K562 (cell line): Measurements from ENCODE around the gene XBP1. TPM values are rescaled to one million over a fixed set of nuclear protein-coding genes. Genes with fewer than 3 reads are reported as not detected.
A peak's percentile ranks its signal among the peaks of the same experiment; 100 is the strongest.

Source experiments
- ADNP ChIP-seq: fragments of 200-800 bp; sonication (Bioruptor generic); IDR thresholded peaks from 2 replicates; pipeline ENCODE4 v1.6.1; 2016; ENCODE audit warnings: missing genetic modification characterization, missing compliant biosample characterization
- ATF7 ChIP-seq: fragments of 450-650 bp; IDR thresholded peaks from 2 replicates; pipeline ENCODE4 v1.7.1; 2014; ENCODE audit warnings: mild to moderate bottlenecking, moderate library complexity
- BACH1 ChIP-seq: fragments of 200-800 bp; sonication (Bioruptor generic); IDR thresholded peaks from 2 replicates; pipeline ENCODE4 v1.6.1; 2016; ENCODE audit warnings: missing genetic modification characterization, missing compliant biosample characterization
- BHLHE40 ChIP-seq: IDR thresholded peaks from 2 replicates; pipeline ENCODE4 v1.6.1; 2011; ENCODE audit warnings: low read length, improper control_type of control experiment
- BRD4 ChIP-seq: fragments of 200-600 bp; sonication (generic); IDR thresholded peaks from 2 replicates; pipeline ENCODE4 v1.6.1; 2017; ENCODE audit warnings: inconsistent platforms
- CBX3 ChIP-seq, 2 experiments: IDR thresholded peaks; 1 replicate in 1 of 2; 2 replicates in 1 of 2; pipeline ENCODE4 v1.6.1; 2012; ENCODE audit warnings: inconsistent platforms in 2 of 2, low read length in 2 of 2, borderline replicate concordance in 1 of 2, control low read depth in 1 of 2
- CCNT2 ChIP-seq: IDR thresholded peaks from 2 replicates; pipeline ENCODE4 v1.6.1; 2011; ENCODE audit warnings: borderline replicate concordance, low read depth, mild to moderate bottlenecking, moderate library complexity, mixed read lengths, low read length; ENCODE audit not compliant: insufficient read length; ENCODE audit errors: extremely low read depth
- COPS2 ChIP-seq: fragments of 450-650 bp; conservative IDR thresholded peaks from 2 replicates; pipeline ENCODE4 v1.6.1; 2016; ENCODE audit warnings: mild to moderate bottlenecking, moderate library complexity
- E2F5 ChIP-seq: sonication (generic); formaldehyde crosslinking; IDR thresholded peaks from 2 replicates; pipeline ENCODE4 v1.8.0; 2022; ENCODE audit warnings: mild to moderate bottlenecking, missing genetic modification reagents
- GTF2E2 ChIP-seq: fragments of 200-800 bp; sonication (Bioruptor generic); IDR thresholded peaks from 2 replicates; pipeline ENCODE4 v1.6.1; 2016; ENCODE audit warnings: missing genetic modification characterization, missing compliant biosample characterization
- GTF2F1 ChIP-seq: IDR thresholded peaks from 2 replicates; pipeline ENCODE4 v1.6.1; 2011; ENCODE audit warnings: low read depth, low read length, improper control_type of control experiment
- NFE2L1 ChIP-seq: fragments of 450-650 bp; IDR thresholded peaks from 2 replicates; pipeline ENCODE4 v1.6.1; 2016; ENCODE audit warnings: missing genetic modification characterization, low read depth, mild to moderate bottlenecking, missing compliant biosample characterization, moderate library complexity, borderline replicate concordance
- NFYB ChIP-seq: IDR thresholded peaks from 2 replicates; pipeline ENCODE4 v1.6.1; 2011; ENCODE audit warnings: mild to moderate bottlenecking, moderate library complexity; ENCODE audit not compliant: insufficient read length; ENCODE audit errors: extremely low read depth
- SAFB ChIP-seq: fragments of 200-400 bp; formaldehyde crosslinking; IDR thresholded peaks from 2 replicates; pipeline ENCODE4 v1.6.1; 2017; ENCODE audit warnings: low read depth, low read length, borderline replicate concordance
- SIRT6 ChIP-seq: IDR thresholded peaks from one replicate; pipeline ENCODE4 v1.6.1; 2012; ENCODE audit warnings: low read depth, mild to moderate bottlenecking, control low read depth, inconsistent platforms, low read length, moderate library complexity
- XRCC5 ChIP-seq: fragments of 200-400 bp; formaldehyde crosslinking; IDR thresholded peaks from 2 replicates; pipeline ENCODE4 v1.6.1; 2017; ENCODE audit warnings: low read depth, mild to moderate bottlenecking, low read length
- ZNF23 ChIP-seq: fragments of 250-450 bp; sonication (Bioruptor Pico); IDR thresholded peaks from 2 replicates; pipeline ENCODE4 v1.4.0; 2020; ENCODE audit warnings: mild to moderate bottlenecking
- ZNF347 ChIP-seq: fragments of 450-650 bp; formaldehyde crosslinking; IDR thresholded peaks from 2 replicates; pipeline ENCODE4 v1.4.0; 2020; ENCODE audit warnings: low read depth, mild to moderate bottlenecking, moderate library complexity
- ZNF512 ChIP-seq: IDR thresholded peaks from 2 replicates; pipeline ENCODE4 v1.6.1; 2016; ENCODE audit warnings: missing genetic modification characterization, missing compliant biosample characterization
- ZNF584 ChIP-seq: fragments of 200-800 bp; sonication (Bioruptor generic); IDR thresholded peaks from 2 replicates; pipeline ENCODE4 v1.6.1; 2016; ENCODE audit warnings: low read depth, mild to moderate bottlenecking, missing genetic modification characterization, missing compliant biosample characterization
- polyA plus RNA-seq, 8 experiments: library from polyadenylated mRNA; depleted of rRNA in 4 of 8; stranded (reverse) in 5 of 8; unstranded in 3 of 8; fragments of >200 nt; fragmentation: Nextera tagmentation in 2 of 8; fragmentation: Illumina TruSeq in 1 of 8; extraction: Ambion mirVana in 2 of 8; extraction: Trizol in 1 of 8; gene quantifications; 2 replicates each; pipeline versions ENCODE4 v1.2.1 to v1.2.3, GENCODE V29; 2011 to 2014; ENCODE audit warnings: inconsistent platforms in 1 of 8, missing spikeins in 1 of 8
- total RNA-seq, 7 experiments: library from RNA; depleted of rRNA in 6 of 7; stranded (reverse); fragments of >200 nt in 6 of 7; fragmentation: Illumina TruSeq in 2 of 7; extraction: Trizol in 2 of 7; gene quantifications; 2 replicates each; pipeline versions ENCODE4 v1.2.1 to v1.2.3, GENCODE V29; 2011 to 2021; ENCODE audit warnings: low replicate concordance in 1 of 7
- TF ChIP-seq, protein P1 (sequence below): fragments of 250-450 bp; sonication (Bioruptor Pico); IDR thresholded peaks from 2 replicates; pipeline ENCODE4 v1.8.0; 2022; ENCODE audit warnings: moderate library complexity, mild to moderate bottlenecking, inconsistent platforms
- TF ChIP-seq, protein P2 (sequence below): fragments of 250-450 bp; sonication (Bioruptor Pico); IDR thresholded peaks from 2 replicates; pipeline ENCODE4 v1.9.0; 2021; ENCODE audit warnings: mild to moderate bottlenecking

XBP1 gene
- total and polyA plus RNA-seq, 9 of the 15 experiments (the other 6 are each of a cell fraction or from before 2014, with no cell fraction given): 25.0 to 218 (median 94.6) TPM

DNA sequence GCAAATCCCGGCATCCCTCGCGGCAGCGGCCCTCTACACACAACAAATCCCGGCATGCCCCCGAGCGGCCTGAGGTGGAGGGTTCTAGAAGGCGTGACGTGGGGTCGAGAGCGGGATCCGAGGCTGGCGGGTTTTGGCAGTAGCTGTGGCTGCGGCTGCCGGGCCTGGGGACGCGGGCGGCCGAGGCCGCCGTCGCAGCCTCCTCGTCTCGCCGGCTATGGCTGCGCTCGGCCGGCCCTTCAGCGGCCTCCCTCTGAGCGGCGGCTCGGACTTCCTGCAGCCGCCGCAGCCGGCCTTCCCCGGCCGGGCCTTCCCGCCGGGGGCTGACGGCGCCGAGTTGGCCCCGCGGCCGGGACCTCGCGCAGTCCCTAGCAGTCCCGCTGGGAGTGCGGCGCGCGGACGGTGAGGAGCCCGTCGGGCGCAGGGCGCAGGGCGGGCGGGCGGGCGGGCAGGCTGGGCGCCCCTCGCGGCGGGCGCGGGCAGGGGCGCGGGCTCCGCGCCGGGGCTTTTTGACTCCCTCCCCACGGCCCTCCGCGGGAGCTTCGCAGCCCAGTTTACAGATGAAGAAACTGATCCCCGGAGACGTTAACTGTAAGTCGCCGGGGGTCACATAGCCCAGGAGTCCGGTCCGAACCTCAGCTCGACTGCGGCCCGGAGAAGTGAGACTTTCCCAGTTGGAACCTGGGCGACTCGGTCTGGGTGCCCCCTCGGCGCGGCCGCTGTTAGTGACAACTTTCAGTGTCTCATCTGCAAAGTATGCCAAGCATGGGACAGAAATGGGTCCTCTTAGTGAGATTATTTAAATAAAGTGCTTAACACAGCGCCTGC lies 27.5 kb downstream of the XBP1 start, which contains the start of gene CCDC117 (continued):
- TF ChIP-seq ZNF347 (CRISPR knock-in tag) (no peak), ZNF584 (CRISPR knock-in tag) (no peak), GTF2F1 (no peak), SAFB (no peak), BHLHE40 (no peak), ATF7 (peak; percentile 56), XRCC5 (no peak), COPS2 (no peak), GTF2E2 (tag) (no peak), ADNP (0 out of 2 replicates have a peak, but pooled peaks have one; percentile 9), ZNF512 (tag) (no peak), SIRT6 (no peak), NFYB (no peak), CBX3 (IDR thresholded peaks at IDR 0.05; ENCODE audit: borderline replicate concordance in 1 of 2, low read length in 2 of 2) (no peak), CCNT2 (peak; percentile 18), BACH1 (no peak), NFE2L1 (tag) (no peak), ZNF23 (CRISPR knock-in tag) (no peak), BRD4 (no peak), E2F5 (no peak)
- TF ChIP-seq, protein P1, sequence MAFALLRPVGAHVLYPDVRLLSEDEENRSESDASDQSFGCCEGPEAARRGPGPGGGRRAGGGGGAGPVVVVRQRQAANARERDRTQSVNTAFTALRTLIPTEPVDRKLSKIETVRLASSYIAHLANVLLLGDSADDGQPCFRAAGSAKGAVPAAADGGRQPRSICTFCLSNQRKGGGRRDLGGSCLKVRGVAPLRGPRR: no peak
- TF ChIP-seq, protein P2, sequence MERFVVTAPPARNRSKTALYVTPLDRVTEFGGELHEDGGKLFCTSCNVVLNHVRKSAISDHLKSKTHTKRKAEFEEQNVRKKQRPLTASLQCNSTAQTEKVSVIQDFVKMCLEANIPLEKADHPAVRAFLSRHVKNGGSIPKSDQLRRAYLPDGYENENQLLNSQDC (CRISPR knock-in tag): no peak
